GM18873 (cell line): ENCODE data around the gene NKX1-1.
"Not testable (repeated sequence)": the region's sequence is repeated elsewhere in the genome, so short reads cannot be mapped to it uniquely, and the experiment has no call there.

Experiments used
- ATAC-seq: cut with Tn5 transposase; IDR thresholded peaks from one replicate; pipeline ENCODE4 v1.9.1; 2021; ENCODE audit warnings: mild to moderate bottlenecking, moderate library complexity, moderate number of reproducible peaks; ENCODE audit not compliant: unreplicated experiment, low FRiP score

NKX1-1 gene

DNA sequence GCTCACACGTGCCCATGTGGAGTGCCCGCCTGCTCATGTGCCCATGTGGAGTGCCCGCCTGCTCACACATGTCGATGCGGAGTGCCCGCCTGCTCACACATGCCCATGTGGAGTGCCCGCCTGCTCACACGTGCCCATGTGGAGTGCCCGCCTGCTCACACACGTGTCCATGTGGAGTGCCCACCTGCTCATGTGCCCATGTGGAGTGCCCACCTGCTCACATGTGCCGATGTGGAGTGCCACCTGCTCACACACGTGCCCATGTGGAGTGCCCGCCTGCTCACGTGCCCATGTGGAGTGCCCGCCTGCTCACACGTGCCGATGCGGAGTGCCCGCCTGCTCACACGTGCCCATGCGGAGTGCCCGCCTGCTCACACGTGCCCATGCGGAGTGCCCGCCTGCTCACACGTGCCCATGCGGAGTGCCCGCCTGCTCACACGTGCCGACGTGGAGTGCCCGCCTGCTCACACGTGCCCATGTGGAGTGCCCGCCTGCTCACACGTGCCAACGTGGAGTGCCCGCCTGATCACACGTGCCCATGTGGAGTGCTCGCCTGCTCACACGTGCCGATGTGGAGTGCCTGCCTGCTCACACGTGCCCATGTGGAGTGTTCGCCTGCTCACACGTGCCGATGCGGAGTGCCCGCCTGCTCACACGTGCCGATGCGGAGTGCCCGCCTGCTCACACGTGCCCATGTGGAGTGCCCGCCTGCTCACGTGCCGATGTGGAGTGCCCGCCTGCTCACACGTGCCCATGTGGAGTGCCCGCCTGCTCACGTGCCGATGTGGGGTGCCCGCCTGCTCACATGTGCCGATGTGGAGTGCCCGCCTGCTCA is 11.5 kb downstream of the NKX1-1 start:
- ATAC-seq: not testable (repeated sequence)

DNA sequence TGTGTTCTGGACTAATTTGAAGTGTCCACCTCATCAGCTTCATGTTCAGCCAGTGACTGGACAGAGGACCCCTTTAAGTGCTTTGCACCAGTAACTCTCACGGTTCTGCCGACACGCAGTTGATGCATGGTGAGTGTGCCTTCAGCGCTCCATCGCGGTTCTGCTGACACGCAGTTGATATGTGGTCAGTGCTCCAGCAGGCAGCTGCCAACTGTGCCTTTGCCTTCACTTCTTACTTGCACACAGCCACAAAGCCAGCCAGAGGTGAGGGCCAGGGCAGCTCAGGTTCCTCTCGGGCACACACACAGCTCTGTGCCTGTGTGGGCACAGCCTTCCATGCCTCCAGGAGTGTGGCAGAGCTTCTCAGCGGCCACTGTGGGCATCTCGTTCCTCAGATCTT is 12.4 kb downstream of the NKX1-1 start:
- ATAC-seq: no peak

DNA sequence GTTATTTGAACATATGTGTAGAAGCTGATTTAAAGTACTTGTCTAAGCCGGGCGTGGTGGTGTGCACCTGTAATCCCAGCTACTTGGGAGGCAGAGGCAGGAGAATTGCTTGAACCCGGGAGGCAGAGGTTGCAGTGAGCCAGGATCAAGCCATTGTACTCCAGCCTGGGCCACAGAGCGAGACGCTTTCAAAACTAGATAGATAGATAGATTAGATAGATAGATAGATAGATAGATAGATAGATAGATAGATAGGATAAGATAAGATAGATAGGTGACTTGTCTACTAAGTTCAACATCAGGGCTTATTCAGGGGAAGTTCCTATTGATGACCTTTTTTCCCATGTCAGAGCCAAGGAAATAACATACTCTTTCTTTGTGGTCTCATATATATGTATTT is 12.9 kb downstream of the NKX1-1 start:
- ATAC-seq: not testable (repeated sequence)

DNA sequence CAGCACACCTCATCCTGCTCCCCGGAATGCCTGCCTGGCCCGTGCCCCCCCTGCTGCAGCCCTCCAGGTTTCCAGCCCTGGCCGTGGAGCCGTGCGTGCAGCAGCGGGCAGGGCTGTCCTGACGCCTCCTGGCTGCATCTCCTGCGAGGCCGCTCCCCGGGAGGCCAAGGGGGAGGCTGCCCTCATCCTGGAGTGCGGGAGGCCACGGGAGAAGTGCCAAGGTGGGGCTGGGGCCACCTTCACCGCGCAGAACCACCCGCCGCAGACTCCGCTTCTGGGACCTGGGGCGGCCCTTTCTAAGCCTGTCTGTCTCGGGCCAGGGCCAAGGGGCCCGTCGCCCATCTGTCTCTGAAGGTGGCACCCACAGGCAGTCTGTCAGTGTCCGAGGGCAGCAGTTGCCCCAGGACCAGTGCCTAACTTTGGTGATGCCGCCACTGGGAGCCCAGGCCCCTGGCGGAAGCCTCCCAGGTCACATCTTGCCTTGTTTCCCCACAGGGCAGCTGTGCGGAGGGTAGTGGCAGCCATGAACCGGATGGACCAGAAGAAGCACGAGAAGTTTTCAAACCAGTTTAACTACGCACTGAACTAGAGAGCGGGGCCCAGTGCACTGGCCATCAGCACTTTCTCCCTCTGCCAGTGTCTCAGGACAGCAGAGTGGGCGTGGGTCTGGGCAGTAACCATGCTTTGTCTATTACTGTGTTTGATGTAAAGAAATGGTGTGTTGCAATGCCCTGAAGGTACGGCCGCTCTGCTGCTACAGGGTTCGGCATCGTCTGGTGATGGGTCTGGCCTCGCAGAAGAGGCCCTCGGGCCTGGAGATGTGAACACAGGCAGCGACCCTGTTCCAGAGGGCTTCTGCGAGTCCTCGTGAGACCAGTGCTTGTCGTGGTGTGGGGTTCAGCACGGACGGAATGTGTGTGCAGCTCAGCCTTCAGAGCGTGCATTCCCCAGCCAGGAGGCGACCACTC is 20.6 kb downstream of the NKX1-1 start:
- no peak for ATAC-seq

DNA sequence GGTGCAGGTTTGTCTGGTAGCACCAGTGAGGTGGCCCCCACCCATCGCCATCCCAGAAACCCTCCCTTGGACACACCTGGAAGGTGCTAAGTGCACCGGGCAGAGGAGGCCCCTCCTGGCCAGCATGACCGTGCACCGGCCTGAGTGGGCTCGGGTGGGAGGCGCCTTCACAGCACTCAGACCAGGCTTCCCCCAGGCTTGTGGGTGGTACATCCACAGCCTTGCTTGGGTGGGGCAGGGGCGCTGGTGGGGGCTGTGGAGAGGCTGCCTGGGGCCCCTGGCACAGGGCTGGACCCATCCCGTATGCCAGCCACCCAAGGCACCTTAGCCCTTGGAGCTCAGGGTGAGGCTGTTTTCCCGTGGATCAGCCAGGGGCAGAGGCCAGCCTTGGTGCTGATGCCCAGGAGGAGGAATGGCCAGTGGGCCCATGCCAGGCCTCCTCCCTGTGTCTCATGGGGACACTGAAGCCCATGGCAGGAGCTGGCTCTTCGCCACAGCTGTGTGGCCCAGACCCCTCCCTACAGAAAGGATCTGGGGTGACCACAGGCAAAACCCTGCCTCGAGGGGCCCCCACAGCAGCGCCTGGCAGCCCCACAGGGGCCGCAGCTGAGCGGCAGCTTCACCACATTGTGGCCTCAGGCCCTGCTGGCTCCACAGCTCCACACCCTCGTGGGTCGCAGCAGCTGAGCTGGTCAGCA is 21.4 kb downstream of the NKX1-1 start:
- ATAC-seq: no peak

DNA sequence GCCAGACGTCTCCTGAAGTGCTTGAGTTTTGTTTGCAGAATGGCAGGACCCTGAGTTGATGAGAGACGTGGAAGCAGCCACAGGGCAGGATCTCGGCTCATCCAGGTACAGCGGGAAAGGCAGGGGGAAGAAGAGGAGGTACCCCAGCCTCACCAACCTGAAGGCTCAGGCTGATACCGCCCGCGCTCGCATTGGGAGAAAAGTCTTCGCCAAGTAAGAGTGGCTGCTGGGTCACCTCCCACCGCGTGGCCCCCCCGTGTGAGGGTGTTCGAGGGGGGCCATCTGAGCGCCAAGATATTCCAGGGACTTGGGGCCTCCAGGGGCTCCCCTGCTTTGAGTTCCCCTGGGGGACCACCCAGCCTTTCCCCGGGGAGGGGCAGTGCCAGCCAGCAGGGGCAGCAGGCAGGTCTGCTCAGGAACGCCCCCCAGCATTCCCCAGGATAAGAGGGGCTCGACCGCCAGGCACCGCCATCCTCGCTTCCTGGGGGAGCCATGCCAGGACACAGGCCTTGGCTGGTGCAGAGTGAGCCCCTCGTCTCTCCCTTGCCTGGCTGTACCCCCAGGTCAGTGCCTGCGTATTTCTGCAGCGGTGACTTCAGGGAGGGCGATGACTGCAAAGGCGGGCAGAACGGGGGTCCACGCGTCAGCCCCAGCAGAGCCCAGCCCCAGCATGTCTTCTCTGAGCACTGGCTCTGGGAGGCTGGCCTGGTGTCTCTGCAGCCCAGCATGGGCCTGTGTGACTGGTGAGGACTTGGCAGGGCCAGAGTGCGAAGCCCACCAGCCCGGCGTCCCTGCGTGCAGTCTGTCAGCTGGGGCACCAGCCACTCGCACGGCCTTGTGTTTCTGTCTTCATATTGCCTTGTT is 22.3 kb downstream of the NKX1-1 start:
- no peak for ATAC-seq

DNA sequence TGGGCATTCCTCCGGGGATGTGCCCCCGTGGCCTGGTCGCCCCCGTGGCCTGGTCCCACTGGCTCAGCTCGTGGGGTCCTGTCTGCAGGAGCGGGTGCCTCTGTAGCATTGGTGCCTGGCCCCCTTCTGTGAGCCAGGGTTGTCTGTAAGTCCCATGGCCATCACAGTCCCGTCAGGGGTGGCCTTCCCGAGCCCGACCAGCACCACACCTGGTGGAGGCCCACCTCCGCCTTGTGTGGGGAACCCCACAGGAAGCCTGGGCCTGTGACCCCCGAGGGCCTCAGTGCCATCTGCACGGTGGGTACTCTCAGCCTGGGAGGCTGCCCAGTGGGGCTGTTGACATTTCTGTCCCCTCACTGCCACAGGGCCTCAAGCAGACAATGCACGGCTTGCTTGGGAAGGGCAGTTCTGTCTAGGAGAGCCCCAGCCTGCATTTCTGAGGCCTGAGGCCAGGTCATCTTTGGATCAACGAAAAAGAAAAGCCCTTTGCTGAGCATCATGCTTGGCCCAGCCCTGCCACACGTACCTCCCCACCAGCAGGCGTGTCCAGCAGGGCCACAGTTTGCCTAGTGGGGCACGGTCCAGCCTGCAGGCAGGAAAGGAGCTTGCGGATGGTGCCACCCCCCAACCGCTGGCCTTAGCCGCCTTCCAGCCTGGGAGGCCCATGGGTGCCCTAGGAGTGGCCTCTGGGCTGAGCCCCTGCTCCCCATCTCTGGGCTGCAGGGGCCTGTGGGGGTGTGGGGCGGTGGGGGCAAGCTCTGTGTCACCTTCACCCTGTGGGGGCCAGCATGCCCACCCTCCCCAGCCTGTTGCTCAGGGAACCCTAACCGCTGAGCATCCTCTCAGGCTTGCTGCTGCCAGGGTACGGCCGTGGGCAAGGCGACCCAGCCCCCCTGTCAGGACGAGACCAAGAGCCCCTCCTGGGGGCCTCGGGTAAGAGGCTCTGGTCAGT is 23.2 kb downstream of the NKX1-1 start:
- ATAC-seq: no peak

DNA sequence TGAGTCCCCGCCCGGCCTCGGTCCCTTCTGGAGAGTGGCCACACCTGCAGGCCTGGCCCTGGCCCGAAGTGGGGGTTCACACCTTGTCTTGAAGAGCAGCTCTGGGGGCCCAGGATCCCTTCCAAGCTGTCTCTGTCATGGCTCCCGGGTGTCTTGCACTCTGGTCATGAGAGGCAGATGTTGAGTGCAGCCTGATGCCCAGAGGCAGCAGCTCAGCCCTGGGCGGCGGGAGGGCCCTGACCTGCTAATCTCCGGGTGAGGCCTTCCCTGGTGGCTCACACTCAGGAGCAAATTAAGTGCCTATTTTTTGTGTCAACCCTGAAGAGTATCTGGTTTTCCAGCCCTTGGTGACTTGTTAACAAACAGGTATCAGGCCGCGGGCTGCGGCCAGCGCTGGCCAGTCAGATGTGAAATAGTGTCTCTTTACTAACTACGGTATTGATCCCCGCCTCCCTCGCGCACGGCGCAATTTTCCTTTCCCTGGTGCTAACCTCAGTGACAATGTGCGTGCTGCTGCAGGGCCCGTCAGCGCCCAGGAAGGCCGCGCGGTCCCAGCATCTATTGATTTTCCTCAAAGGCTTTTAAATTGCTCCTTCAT is 24.2 kb downstream of the NKX1-1 start:
- no peak for ATAC-seq

DNA sequence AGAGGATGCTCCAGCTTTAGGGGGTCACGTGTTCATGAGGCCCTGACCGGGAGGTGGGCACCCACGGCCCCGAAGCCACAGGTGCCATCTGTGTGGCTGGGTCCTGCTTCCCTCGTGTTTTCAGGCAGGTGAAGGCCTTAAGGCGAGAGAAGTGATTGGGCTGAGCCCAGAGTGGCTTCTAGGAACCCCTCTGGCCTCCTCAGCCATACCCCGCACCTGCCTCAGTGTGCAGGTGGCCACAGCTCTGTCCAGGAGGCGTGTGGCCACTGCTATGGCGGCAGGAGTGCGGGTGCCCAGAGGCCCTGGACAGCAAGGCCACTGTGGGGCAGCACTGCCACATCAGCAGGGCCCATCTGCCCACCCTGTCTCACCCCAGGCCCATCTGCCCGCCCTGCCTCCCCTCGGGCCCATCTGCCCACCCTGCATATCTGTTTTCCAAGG is 25.0 kb downstream of the NKX1-1 start:
- ATAC-seq: no peak

DNA sequence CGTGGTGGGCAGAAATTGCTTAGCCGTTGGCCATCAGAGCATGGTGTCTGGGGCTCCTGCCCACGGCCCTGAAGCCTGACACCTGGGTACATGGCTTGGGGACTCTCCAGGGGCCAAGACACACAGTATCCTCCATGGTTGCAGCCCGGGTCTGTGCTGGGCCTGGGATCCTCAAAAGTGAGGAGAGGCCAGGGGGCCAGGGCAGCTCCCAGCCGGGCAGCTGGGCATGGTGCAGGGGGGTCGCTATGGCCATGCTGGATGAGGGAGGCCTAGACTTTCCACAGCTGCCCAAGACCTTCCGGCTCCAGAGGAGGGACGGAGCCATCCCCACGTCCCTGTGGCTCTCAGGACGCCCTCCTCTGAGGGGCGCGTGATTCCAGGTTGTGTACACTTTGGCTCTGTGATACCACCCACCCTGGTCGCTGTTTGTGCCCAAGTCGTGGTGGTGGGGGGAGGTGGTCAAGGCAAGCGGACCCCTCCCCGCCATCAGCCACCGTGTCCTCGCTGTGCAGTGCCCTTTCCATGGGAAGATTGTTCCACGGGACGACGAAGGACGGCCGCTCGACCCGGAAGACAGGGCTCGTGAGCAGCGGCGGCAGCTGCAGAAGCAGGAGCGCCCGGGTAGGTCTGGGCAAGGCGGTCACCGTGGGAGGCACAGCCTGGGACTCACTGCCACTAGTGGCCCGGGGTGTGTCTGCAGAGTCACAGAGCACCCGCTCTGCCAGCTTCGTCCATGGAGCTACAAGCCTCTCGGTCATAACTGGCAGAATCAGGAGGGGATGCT is 25.7 kb downstream of the NKX1-1 start:
- ATAC-seq: no peak

DNA sequence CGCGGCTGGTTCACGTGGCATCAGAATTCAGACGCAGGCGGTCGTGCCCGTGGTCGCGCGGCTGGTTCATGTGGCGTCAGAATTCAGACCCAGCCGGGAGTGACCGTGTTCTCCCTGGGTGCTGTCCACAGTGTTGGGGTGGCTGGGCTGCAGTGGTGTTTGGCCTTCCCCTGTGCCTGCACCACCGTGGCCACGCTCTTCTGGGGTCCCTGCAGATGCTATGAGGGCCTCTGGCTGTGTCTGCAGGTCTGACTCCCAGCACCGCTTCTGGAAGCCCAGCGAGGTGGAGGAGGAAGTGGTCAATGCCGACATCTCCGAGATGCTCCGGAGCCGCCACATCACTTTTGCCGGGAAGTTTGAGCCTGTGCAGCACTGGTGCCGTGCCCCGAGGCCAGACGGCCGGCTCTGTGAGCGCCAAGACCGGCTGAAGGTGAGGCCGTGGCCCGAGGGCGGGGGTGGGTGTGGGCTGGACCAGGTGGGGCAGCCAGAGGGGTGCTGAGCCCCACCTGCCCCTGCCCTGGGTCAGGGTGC is 26.4 kb downstream of the NKX1-1 start:
- ATAC-seq: no peak

DNA sequence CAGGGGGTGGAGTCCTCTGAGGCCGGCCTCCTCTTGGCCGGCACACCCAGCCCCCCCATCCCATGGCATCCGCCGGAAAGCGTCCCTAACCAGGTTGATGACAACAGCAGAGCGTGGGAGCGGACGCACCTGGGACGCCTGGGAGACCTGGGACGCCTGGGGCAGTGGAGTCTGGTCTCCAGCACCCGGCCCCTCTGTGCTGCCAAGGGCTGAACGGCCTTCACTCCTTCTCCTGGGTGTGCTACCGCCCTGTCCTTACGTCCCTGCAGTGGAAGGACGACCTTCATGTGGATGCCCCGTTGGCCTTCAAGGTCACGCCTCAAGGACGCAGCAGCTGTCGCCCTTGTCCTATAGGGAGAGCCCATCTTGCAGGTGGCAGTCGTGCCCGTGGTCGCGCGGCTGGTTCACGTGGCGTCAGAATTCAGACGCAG is 26.9 kb downstream of the NKX1-1 start:
- no peak for ATAC-seq

DNA sequence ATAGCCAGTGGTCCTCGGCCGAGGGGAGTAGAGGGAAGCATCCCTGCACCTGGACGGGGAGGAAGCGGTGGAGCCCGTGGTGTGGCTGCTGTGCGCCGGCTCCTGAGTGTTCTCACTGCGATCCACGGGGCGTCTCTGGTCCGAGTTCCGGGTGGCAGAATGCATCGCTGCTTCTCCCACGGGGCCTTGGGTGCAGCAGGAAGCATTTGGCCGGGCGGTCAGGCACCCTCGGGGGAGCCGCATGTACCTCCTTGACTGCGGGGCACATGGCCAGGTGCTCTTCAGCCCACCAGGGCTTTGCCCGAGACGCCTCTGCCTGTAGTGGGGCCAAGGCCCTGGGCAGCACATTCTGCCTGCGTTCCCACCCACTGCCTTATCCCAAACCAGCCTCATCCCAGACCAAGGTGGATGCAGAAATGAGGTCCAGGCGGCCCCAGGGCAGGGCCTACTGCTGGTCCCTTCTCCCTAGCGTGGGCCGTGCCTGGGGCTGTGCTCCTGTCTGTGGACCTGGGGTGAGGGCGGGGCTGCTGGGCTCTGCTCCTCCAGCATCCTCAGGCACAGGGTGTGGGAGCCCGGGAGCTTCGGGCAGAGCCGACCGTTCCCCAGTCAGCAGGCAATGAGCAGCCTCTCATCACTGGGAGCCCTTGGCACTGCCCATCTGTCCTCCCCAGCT is 27.5 kb downstream of the NKX1-1 start:
- ATAC-seq: no peak

DNA sequence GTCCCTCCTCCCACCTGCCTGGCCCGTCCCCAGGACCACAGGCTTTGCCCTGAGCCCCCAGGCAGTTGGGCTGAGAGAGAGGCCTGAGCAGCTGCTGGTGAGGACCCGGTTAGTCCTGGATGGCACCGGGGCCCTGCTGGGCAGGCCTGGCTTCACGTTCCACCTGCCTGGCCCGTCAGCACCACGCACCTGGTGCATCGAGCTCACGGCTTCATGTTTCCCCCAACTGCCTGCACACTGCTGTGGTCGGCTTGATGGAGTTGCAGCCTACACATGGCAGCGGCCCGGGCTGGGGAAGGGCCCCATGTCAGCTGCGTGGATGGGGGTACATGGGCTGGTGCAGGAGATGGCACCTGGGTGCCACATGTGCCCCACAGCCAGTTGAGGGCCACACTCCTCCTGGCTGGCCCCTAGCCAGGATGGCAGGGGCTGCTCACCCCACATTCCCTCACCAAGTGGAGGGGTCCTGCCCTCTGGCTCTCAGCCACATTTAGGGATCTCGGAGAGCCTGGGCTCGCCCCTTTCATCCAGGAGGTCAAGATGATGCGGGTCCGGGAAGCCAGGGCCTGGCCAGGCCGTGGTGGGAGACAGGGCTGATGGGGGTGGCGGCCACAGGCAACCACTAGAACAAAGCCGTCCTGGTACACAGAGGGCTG is 28.5 kb downstream of the NKX1-1 start:
- no peak for ATAC-seq

DNA sequence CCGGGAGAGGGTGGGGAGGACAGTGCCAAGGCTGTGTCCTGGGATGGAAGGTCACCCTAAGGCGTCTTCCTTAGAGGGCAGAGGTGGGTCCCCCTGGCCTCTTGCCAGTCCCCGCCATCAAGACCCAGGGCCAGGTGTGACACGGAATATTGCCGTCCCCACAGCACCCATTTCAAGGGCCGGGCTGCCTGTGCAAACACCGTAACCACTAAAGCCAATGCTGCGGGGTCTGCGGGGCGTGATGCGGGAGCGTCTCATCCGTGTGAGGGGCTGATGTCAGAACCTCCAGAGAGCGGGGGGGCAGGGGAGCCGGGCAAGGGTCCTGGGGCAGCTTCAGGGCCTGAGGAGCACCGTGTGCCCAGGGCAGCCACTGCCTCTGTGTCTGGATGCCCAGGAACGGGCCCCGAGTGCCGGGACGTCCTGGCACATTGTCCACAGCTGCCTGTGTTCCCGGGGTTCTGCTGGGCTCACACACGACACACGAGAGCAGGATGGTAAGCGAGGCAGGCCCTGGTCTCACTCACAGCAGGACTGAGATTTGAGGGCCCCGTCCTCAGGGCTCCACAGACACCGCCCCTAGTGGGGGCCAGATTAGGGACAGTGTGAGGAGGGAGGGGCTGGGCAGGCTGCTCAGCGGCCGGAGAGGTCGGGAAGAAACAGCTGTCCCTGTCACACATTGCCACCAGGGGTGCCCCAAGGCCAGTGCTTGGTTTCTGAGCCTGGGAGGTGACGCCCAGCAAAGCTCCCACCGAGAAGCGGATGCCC is 29.2 kb downstream of the NKX1-1 start:
- no peak for ATAC-seq
